Measurements from ENCODE around the gene ACO2.

The ACO2 gene

DNA sequence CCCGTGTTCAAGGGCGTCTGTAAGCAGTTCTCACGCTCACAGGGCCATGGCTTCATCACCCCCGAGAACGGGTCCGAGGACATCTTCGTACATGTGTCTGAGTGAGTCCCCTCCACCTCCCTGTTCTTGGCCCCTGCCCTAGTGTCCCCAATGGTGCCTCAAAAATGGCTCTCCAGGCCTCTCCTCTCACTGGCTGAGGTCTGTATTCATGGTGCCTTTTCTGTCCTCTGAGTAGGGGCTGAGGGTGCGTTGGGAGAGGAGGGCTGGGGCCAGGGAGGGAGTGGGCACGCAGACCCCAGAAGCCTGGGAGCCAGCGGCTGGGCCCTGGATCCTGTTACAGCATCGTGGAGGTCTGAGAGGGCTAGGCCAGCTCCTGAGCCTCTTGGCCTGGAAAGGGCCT is 104.8 kb downstream of the ACO2 start:
- DNase-seq, result no peak

DNA sequence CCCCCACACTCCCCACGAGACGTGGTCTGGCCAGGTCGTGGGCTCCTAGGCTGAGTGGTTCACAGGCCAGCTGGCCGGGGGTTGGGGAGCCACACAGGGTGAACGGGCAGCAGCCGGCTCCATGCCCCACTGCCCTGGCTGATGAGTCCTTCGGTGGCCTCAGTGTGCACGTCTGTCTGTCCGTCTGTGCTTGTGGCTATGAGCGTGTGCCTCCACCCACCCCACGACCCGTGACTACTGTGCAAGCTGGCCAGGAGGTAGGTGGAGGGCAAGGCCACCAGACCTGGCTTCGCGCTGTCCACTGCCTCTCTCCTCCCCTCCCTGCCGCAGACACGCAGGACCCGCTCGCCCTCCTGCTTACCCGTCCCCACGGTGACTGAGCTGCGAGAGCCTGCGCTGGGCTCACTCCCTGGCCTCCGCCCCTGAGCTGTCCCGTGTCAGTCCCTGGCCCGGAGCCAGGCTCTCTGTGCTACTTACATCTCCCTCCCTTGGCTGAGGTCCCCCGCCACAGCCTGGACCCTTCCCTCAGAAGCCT is 106.0 kb downstream of the ACO2 start:
- DNase-seq, result no peak

DNA sequence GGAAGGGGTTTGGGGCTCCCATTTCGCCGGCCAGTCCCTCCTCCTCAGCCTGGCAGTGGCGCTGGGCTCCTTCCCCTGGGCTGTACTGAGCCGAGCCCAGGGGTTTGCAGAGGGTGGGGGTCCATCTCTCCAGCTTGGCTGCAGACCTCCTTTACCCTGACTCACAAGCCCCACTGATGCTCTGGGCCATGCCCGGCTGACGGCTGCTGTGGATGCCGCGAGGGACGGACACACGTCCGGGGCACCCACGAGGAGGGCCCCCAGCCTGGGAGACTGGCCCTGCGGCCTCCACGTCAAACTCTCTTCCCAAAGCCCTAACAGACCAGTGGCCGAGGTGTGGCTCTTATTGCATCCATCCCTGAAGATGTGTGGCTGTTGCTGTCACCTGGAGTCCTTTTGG is 106.6 kb downstream of the ACO2 start:
- no peak for DNase-seq

DNA sequence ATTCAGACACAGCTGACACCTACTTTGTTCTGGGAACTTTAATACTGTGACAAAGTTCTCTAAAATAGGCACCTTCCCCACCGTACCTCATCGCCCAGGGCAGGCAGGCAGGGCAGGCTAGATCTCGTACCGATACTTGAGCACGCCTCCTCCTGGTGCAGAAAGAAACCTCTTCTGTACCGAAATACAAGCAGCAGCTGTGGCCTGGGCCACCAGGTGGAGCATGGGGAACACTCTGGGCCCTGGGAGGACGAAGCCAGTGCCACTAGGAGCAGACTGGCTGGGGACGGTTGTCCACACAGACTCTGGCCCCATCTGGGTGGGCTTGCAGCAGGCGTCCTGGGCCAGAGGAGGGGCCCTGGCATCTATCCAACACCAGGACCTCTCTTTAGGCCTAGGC is 108.0 kb downstream of the ACO2 start:
- DNase-seq, result no peak

DNA sequence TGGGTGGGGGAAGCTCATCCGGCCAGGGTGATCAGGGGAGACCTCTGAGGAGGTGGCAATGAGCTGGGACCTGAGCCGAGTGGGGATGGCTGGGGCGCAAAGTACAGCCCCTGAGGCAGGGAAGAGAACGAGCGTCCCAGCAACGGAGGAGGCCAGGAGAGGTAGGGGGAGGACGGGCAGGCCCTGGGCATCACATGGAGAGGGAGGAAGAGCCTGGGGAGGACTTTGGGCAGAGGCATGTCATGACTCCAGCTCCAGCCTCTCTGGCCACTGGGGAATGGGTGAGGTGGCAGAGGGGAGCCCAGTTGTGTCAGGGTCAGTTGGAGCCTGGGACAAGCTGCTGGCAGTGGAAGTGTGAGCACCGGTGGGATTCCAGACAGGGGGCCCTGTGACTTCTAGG is 109.2 kb downstream of the ACO2 start:
- no peak for DNase-seq
